Lung (tissue), 12 donors: Measurements from ENCODE around the gene CPNE1. TPM values are rescaled to one million over a fixed set of nuclear protein-coding genes. Genes with fewer than 3 reads are reported as not detected.
"Not testable (repeated sequence)": the region's sequence is repeated elsewhere in the genome, so short reads cannot be mapped to it uniquely, and the experiment has no call there.

Experiments used
- ATAC-seq: fragments of 200-7000 bp; cut with Tn5 transposase; one replicate; pipeline ENCODE4 v1.9.1; 2020; ENCODE audit warnings: moderate number of reproducible peaks; ENCODE audit not compliant: insufficient read depth, low FRiP score
- DNase-seq, 3 donors: peaks; one replicate each; pipeline ENCODE4 v3.0.0-alpha.2; 2013 to 2017
- H3K27ac ChIP-seq, 2 donors: one replicate each; pipeline ENCODE4 v1.5.1; 2013; ENCODE audit warnings: mild to moderate bottlenecking in 2 of 2, moderate library complexity in 2 of 2, control low read depth in 1 of 2, inconsistent platforms in 1 of 2, low read depth in 1 of 2, low read length in 1 of 2
- H3K27me3 ChIP-seq, 3 donors: one replicate each; pipeline ENCODE4 v1.5.1; 2013; ENCODE audit warnings: low read length in 2 of 3; ENCODE audit not compliant: control insufficient read depth in 3 of 3, insufficient read depth in 3 of 3
- H3K36me3 ChIP-seq, 4 donors: one replicate each; pipeline ENCODE4 v1.5.1; 2013; ENCODE audit warnings: low read length in 4 of 4, mild to moderate bottlenecking in 1 of 4, moderate library complexity in 1 of 4; ENCODE audit not compliant: control insufficient read depth in 4 of 4, insufficient read depth in 4 of 4
- H3K4me1 ChIP-seq, 5 donors: one replicate each; pipeline ENCODE4 v1.5.1; 2013; ENCODE audit warnings: low read length in 5 of 5, mild to moderate bottlenecking in 2 of 5, moderate library complexity in 1 of 5; ENCODE audit not compliant: control insufficient read depth in 5 of 5, insufficient read depth in 5 of 5
- H3K4me3 ChIP-seq: one replicate; pipeline ENCODE4 v1.5.1; 2013; ENCODE audit warnings: mild to moderate bottlenecking, control low read depth, moderate library complexity
- H3K9ac ChIP-seq, 2 donors: one replicate each; pipeline ENCODE4 v1.5.1; 2013; ENCODE audit warnings: low read length in 2 of 2, control low read depth in 1 of 2; ENCODE audit not compliant: insufficient read depth in 1 of 2
- H3K9me3 ChIP-seq, 4 donors: one replicate each; pipeline ENCODE4 v1.5.1; 2013; ENCODE audit warnings: low read length in 3 of 4, mild to moderate bottlenecking in 1 of 4, moderate library complexity in 1 of 4; ENCODE audit not compliant: control insufficient read depth in 4 of 4, insufficient read depth in 3 of 4
- WGBS, 2 donors: extraction: QIAGEN DNeasy Blood & Tissue Kit; methylation state at CpG; one replicate each; pipeline ENCODE4 v1.1.7; 2013; 5-methylcytosine and 5-hydroxymethylcytosine counted together
- polyA plus RNA-seq, 2 donors: library from polyadenylated mRNA; stranded (reverse); fragments of 200-250 nt; gene quantifications; one replicate each; pipeline ENCODE4 v1.2.1, GENCODE V29; 2013
- total RNA-seq, 2 donors: library from RNA; depleted of rRNA in 1 of 2; stranded (reverse); fragments of >200 nt in 1 of 2; gene quantifications; one replicate each; pipeline ENCODE4 v1.2.1, GENCODE V29; 2014 to 2021
- TF ChIP-seq, protein P1 (sequence below): IDR thresholded peaks from 2 replicates; pipeline ENCODE4 v1.5.1; 2012; ENCODE audit warnings: mild to moderate bottlenecking; ENCODE audit errors: control extremely low read depth, extremely low read depth
- donor health status: control.
- donor health status: control.
- donor health status: Bipolar disorder and iron deficiency.
- donor health status: healthy.
- donor health status: DM: yes; HTN: yes; CAD: no.

Gene CPNE1
- total and polyA plus RNA-seq, 4 donors, result 91.9 to 180 (median 140) TPM

DNA sequence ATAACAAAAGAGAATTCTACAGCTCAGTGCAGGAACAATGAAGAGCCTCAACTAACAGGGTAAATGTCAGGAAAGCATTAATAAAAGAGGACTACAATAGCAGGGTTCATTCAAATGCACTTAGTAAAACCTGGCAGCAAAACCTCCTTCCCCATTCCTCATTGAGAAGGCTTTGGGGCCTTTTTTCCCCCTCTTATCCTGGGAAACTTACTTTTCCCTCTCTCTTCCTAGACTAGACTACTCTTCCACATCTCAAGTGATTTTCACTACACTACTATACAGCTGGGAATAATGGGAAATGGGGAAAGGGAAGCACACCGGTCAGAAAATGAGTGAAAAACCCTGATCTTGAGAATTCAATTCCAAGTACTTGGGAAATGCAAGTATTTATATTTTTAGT lies 44.6 kb upstream of the CPNE1 start:
- WGBS, 2 donors, result 86 to 91% methylated on average over 1 of the region's 1 CpG
- DNase-seq (no peak), ATAC-seq (no peak)
- Histone ChIP-seq H3K9me3 (peaks cover 0 to 1% (median 0%) of the 10 kb centered on the region in 4 donors), H3K27ac (no peak overlapping the region), H3K27me3 (no peaks in the 10 kb centered on the region), H3K4me1 (peaks cover 0 to 4% (median 0%) of the 10 kb centered on the region in 5 donors), H3K4me3 (no peak overlapping the region), H3K36me3 (peaks cover 27 to 75% (median 44%) of the 10 kb centered on the region in 4 donors), H3K9ac (no peak overlapping the region)
- TF ChIP-seq, protein P1, sequence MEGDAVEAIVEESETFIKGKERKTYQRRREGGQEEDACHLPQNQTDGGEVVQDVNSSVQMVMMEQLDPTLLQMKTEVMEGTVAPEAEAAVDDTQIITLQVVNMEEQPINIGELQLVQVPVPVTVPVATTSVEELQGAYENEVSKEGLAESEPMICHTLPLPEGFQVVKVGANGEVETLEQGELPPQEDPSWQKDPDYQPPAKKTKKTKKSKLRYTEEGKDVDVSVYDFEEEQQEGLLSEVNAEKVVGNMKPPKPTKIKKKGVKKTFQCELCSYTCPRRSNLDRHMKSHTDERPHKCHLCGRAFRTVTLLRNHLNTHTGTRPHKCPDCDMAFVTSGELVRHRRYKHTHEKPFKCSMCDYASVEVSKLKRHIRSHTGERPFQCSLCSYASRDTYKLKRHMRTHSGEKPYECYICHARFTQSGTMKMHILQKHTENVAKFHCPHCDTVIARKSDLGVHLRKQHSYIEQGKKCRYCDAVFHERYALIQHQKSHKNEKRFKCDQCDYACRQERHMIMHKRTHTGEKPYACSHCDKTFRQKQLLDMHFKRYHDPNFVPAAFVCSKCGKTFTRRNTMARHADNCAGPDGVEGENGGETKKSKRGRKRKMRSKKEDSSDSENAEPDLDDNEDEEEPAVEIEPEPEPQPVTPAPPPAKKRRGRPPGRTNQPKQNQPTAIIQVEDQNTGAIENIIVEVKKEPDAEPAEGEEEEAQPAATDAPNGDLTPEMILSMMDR, result no peak

DNA sequence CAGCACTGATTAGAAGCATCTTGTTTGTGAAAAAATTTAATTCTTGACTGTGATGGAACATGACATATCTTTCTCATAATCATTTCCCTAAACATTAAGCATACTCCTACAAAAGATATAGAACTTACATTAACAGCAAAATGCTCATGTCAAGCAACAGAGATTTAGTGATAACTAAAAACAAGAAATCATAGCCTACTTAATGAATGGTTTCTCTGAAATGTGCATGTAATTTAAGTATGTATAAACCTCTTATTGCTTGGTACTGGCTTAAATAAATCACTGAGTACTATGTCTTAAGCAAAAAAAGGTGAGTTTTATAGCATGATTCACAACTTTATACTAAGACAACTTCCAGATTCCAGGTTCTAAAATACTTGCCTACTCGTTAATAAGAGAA lies 43.8 kb upstream of the CPNE1 start:
- WGBS, 2 donors, result 52 to 68% methylated on average over 1 of the region's 1 CpG
- Histone ChIP-seq H3K4me1 (peaks cover 0 to 4% (median 0%) of the 10 kb centered on the region in 5 donors), H3K36me3 (peaks cover 24 to 75% (median 43%) of the 10 kb centered on the region in 4 donors)

DNA sequence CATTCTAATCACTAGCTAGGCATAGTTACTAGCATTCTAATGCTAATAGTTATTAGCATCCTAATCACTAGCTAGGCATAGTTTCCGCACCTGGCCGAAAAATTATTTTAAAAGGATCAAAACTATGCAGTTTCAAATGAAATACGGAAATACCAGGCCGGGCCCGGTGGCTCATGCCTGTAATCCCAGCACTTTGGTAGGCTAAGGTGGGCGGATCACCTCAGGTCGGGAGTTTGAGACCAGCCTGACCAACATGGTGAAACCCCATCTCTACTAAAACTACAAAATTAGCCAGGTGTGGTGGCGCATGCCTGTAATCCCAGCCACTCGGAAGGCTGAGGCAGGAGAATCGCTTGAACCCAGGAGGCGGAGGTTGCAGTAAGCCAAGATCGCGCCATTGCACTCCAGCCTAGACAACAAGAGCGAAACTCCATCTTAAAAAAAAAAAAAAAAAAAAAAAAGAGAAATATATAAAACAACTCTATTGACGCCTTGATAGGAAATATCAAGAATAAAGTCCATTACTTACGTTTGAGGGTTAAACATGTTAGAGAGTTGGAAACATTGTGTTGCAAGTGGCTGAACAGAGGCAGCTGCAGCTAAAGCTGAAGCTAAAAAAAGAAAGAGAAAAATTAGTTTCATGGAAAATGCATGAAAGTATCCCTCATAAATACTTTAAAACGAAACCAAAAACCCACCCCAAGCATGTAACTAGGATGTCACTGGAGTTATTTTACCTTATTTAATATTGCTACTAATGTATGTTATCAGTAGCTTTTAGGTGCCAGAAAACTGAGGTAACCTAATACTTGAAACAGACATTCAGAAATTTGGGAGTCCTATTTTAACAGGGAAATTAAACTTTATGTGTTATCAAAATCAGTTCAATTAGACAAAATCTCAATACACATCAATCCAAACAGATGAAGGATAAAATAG lies 42.2 kb upstream of the CPNE1 start:
- not testable (repeated sequence) for H3K9me3 ChIP-seq, H3K4me1 ChIP-seq, DNase-seq, H3K27me3 ChIP-seq, ATAC-seq, H3K4me3 ChIP-seq, H3K27ac ChIP-seq, H3K9ac ChIP-seq
- WGBS, 2 donors, result 94 to 97% methylated on average over 16 to 17 of the region's 17 CpGs
- peaks cover 18 to 69% (median 35%) of the 10 kb centered on the region in 4 donors for H3K36me3 ChIP-seq

More for the DNA sequence above, 43.8 kb upstream of the CPNE1 start:
- H3K9ac ChIP-seq, result no peak overlapping the region
- H3K27me3 ChIP-seq, result no peaks in the 10 kb centered on the region
- no peak for ATAC-seq
- H3K9me3 ChIP-seq, result no peaks in the 10 kb centered on the region
- no peak for DNase-seq
- no peak overlapping the region for H3K27ac ChIP-seq
- TF ChIP-seq, protein P1, result no peak
- no peak overlapping the region for H3K4me3 ChIP-seq

GRCh38 chr20:35705894-35706293 lies 41.2 kb upstream of the CPNE1 start:
- not testable (repeated sequence) for H3K27me3 ChIP-seq, H3K27ac ChIP-seq, H3K4me3 ChIP-seq, DNase-seq, H3K4me1 ChIP-seq, H3K9ac ChIP-seq, H3K9me3 ChIP-seq, ATAC-seq
- peaks cover 16 to 65% (median 34%) of the 10 kb centered on the region in 4 donors for H3K36me3 ChIP-seq
- WGBS, 2 donors, result 89 to 91% methylated on average over 11 of the region's 11 CpGs
